Measurements from ENCODE around the gene SEPTIN5.

SEPTIN5 gene

GRCh38 chr22:19750507-19751490, 36.5 kb downstream of the SEPTIN5 start:
- DNase-seq, result no peak

- DNase-seq, result no peak
Measured at GRCh38 chr22:19751497-19752245, 37.4 kb downstream of the SEPTIN5 start.

- no peak for DNase-seq
Measured at GRCh38 chr22:19753090-19753842, 39.0 kb downstream of the SEPTIN5 start.

- DNase-seq, result no peak
Measured at GRCh38 chr22:19753996-19754700, 39.8 kb downstream of the SEPTIN5 start.

DNA sequence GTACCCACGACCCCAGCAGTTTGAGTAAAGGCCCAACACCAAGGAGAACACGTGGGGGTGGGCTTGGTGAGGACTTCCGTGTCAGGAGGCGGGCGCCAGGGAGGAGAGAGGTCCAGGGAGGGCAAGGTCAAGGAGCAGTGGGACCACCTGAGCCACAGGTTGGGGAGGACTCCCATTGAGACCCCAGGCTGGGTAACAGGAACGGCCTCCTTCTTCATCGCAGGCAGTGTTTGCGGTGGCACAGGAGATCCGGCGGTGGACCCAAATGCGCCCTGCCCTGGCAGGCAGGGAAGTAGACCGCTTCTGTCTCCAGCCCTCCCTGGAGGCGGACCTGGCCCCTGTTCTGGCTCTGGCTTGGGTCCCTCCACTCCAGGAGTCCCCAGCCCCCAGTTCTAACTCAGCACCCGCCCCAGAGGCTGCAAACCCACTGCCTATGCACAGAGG, 40.4 kb downstream of the SEPTIN5 start:
- no peak for DNase-seq

DNA sequence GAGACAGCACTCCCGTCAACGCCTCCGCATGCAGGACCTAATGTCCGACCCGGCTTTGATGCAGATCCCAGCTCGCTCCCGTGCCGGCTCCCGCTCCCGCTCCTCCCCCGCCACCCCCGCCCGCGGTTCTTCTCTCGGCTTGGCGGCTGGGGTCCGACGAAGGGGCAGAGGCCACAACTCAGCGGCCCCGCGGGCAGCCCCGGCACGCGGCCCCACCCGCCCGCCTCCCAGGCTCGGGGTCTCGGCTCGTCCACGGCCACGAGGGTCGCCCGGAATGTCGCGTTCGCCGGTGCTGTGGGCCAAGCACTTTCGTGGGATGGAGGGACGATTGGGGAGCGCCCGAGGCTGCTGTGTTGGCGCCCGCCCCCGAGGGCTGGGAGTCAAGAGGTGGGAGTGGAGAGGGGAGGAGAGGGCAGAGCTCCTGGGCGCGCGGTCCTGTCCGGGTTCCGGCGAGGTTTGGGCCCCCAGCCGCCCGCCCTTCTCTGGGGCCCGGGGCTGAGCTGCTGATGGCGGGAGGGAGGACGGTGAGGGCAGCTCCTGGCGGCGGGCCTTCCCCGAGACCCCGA, 40.9 kb downstream of the SEPTIN5 start:
- no peak for DNase-seq

- no peak for DNase-seq
Measured at GRCh38 chr22:19755722-19756287, 41.5 kb downstream of the SEPTIN5 start.

- DNase-seq, result no peak
Measured at GRCh38 chr22:19756288-19757128, 42.2 kb downstream of the SEPTIN5 start.

DNA sequence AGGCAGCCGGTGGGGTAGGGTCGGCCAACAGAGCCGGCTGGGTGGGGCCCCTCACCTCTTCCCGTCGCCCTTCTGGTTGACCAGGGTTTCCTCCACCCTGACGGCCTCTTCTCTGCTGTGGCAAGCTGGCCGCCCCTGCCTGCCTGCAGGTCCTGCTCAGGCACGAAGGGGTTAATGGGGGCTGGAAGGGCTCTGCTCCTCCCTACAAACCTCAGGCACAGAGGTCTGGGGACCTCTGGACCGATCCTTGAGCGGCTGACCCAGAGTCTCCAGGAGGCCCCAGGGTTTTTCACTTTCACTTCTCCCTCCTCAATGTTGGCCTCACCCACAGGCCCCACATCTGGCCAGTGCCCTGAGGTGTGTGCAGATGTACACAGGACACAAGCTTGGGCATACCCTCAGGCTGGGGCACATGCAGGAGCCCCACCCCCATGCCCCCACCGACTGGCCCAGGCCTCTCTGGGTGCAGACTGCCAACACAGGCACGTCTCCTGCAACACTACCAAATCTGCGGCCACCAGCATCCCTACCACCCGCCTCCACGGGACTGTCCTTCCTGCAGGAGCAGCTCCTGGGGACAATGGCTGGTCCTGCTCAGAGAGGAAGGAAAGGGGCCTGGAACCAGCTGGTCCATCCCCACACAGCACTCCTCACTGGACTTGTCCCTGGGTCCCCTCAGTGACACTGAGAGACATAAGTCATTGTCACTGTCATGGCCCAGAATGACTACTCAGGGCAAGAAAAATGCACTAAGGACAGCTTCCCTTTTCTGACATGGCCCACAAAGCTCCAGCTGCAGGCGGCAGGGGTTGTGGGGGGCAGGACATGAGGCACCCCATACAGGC, 43.1 kb downstream of the SEPTIN5 start:
- DNase-seq, result no peak

- no peak for DNase-seq
Measured at GRCh38 chr22:19757985-19758895, 43.9 kb downstream of the SEPTIN5 start.

DNA sequence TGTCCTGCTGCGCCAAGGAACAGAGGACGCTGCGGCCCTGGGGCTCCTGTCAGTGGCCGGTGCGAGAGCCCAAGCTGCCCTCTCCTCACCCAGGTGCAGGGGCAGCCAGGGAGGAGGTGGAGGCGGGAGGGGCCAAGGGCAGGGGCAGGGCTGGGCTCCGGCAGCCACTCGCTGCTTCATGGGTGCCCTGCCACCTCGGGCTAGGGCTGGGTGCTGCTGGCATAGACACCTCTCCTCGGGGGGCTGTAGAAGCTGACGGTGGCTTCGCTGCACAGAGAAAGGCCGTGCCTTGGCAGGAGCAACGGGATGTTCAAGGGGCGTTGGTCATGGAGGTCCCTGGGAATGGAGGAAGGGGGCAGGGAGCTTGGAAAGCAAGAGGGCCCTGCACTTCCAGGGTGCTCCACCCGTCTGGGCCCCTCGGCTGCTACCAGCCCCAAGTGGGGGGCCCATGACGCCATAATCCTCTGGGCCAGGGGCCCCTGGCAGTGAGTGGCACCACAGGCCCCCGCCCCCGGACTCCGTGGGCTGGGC, 44.7 kb downstream of the SEPTIN5 start:
- no peak for DNase-seq

- DNase-seq, result no peak
Measured at GRCh38 chr22:19759427-19760057, 45.2 kb downstream of the SEPTIN5 start.

DNA sequence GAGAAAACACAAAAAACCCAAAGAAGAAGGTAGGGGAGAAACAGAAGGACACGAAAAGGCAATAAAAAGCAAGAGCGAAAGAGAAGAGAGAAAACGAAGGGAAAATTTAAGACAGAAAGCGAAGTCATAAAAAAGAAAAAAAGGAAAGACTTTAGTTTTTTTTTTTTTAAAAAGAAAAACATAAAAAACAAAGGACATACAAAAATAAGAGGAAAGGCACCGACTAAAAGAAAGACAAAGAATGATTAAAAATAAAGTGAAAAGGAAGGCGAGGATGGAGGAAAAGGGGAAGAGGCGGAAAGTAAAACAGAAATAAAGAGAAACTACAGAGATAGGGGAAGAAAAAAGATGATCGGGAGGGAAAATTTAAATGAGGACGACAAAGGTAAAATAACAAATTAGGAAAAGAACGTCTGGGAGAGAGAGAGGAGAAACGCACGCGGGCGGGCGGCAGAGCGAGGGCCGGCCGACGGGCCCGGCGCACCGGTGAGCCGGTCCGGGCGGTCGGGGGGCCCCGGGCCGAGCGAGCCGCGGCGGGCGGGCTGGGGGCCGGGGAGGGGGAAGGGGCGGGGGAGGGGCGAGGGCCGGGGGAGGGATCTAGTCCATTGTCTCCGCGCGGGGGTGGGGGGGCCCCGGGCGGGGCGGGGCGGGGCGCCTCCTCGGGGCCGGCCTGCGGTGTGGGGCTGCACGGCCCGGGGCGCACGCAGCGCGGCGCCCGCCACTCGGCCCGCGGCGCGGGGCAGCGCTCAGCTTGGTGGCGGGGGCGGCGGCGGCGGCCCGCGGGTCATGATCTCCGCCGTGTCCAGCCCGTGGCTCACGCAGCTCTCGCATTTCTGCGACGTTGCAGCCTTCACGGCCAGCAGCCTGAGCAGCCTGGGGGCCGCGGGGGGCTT, 46.0 kb downstream of the SEPTIN5 start, which contains the start of gene TBX1:
Gene TBX1 (plus strand): TSS at position 721 of the 893 bp plus-strand sequence. CDS start 66 bp downstream, at position 787.
- no peak for DNase-seq

DNA sequence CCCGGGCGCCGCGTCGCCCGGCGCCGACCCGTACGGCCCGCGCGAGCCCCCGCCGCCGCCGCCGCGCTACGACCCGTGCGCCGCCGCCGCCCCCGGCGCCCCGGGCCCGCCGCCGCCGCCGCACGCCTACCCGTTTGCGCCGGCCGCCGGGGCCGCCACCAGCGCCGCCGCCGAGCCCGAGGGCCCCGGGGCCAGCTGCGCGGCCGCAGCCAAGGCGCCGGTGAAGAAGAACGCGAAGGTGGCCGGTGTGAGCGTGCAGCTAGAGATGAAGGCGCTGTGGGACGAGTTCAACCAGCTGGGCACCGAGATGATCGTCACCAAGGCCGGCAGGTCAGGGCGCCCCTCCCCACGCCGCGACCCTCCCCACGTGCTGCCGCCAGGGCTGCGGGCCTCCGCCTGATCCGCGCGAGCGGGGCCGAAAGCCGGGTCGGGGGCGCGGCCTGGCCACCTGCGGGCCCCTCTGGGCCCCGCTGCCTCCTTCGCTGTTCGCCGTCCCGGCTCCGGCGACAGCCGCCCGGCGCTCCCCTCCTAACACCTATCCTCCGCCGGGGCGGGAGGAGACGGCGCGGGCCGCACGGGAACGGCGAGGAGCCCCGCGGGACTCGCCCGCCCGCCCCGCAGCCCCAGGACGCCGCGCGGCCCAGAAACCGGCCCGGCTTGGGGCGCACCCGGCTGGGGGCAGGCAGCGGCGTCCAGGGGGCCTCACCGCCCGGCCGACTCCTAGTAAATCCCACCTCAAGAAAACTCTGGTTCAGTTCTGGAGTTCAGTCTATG, 46.8 kb downstream of the SEPTIN5 start:
- no peak for DNase-seq

DNA sequence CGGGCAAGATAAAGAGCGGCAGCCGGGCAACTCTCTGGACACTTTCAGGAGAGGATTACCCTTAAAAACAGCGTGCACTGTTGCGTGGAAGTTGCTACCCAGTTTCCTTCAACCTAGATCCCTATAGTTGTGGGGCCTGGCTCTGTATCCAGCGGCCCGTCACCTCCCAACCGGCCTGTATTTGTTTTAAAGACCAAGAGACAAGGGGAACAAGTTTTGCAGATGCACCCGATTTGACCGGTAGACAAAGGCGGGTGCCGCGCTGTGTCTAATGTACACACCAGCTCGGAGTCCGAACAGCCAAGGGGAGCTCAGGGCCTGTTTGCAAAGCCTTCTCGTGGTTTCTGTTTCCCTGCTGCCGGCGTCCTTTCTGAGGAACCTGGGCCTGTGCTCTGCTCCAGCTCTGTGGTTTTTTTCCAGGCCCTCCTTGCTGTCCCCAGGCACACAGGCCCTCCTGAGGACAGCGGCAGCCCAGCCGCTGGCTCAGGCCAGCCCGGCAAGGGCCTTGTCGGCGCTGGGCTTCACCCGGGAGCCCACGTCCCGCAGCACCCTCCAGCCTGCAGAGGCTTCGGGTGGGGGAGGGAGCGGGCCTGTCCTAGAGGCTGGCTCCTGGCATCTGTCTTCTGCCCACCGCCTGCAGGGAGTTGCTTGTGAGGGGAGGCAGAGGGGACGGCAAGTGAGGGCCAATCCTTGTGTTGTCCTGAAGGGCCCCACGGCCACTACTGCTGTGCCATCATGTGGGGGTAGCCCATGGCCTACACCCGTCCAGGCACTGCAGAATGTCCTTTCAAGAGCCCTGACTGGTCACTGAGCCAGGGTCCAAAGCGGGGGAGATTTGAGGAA, 47.6 kb downstream of the SEPTIN5 start:
- DNase-seq, result no peak
